Mesodermal cell (in vitro differentiated cells): ENCODE results near the gene HOXB4. TPM values are rescaled to one million over a fixed set of nuclear protein-coding genes. Genes with fewer than 3 reads are reported as not detected.

ENCODE experiments used
- H3K27ac ChIP-seq: 2 replicates; pipeline ENCODE4 v1.7.0; 2013; ENCODE audit warnings: mild to moderate bottlenecking, low read depth, low read length, moderate library complexity; ENCODE audit not compliant: severe bottlenecking
- H3K36me3 ChIP-seq: 2 replicates; pipeline ENCODE4 v1.7.1; 2013; ENCODE audit warnings: mild to moderate bottlenecking, low read length, moderate library complexity; ENCODE audit not compliant: control insufficient read depth, insufficient read depth
- H3K4me1 ChIP-seq: one replicate; pipeline ENCODE4 v1.7.1; 2013; ENCODE audit warnings: mild to moderate bottlenecking, low read length; ENCODE audit not compliant: insufficient read depth, control insufficient read depth, poor library complexity, severe bottlenecking
- H3K4me3 ChIP-seq: 2 replicates; pipeline ENCODE4 v1.7.0; 2013; ENCODE audit warnings: low read length, control low read depth, mild to moderate bottlenecking; ENCODE audit not compliant: insufficient read depth, poor library complexity, severe bottlenecking; ENCODE audit errors: extremely low read depth
- H3K9me3 ChIP-seq: 2 replicates; pipeline ENCODE4 v1.7.1; 2013; ENCODE audit warnings: mild to moderate bottlenecking, low read length, moderate library complexity; ENCODE audit not compliant: control insufficient read depth
- WGBS, 2 experiments: methylation state at CpG; one replicate each; pipeline ENCODE4 v1.1.5; 2013; ENCODE audit warnings: missing lambda C conversion rate in 2 of 2; ENCODE audit not compliant: insufficient coverage in 2 of 2; 5-methylcytosine and 5-hydroxymethylcytosine counted together
- polyA plus RNA-seq, 2 experiments: library from polyadenylated mRNA; stranded (reverse); fragments of 50-300 nt; gene quantifications; one replicate each; pipeline ENCODE4 v1.2.3, GENCODE V29; 2013

HOXB4 gene
- 6.6 TPM for polyA plus RNA-seq (2013, experiment 1 of 2)
- 7.8 TPM for polyA plus RNA-seq (2013, experiment 2 of 2)

GRCh38 chr17:48577946-48578615, at the start of gene HOXB4:
Gene HOXB4, minus strand, starts transcription at chr17:48578350. Its CDS starts 31 bp downstream, at chr17:48578319.
- no peaks in the 10 kb centered on the region for H3K9me3 ChIP-seq
- no peaks in the 10 kb centered on the region for H3K36me3 ChIP-seq
- H3K27ac ChIP-seq: peak within 1 kb of the TSS; percentile 55
- 1 to 2% methylated on average over 9 to 36 of the region's 58 CpGs for WGBS, 2 experiments
- H3K4me1 ChIP-seq: peaks cover 20% of the 10 kb centered on the region
- peak within 1 kb of the TSS; percentile 37 for H3K4me3 ChIP-seq

- Histone ChIP-seq H3K4me1 (peaks cover 5% of the 10 kb centered on the region), H3K36me3 (no peaks in the 10 kb centered on the region), H3K27ac (peak overlapping the region; percentile 51), H3K4me3 (peak overlapping the region; percentile 22), H3K9me3 (no peaks in the 10 kb centered on the region)
- 9 to 11% methylated on average over 3 to 4 of the region's 5 CpGs for WGBS, 2 experiments
Observed at GRCh38 chr17:48627118-48627597, 49.0 kb upstream of the HOXB4 start.

GRCh38 chr17:48626245-48627117, 48.3 kb upstream of the HOXB4 start, which contains the start of gene HOXB9:
Gene HOXB9, minus strand, starts transcription at chr17:48626358. Its CDS starts 89 bp downstream, at chr17:48626269.
- H3K36me3 ChIP-seq: no peaks in the 10 kb centered on the region
- peak within 1 kb of the TSS; percentile 64 for H3K27ac ChIP-seq
- H3K4me3 ChIP-seq: peak within 1 kb of the TSS; percentile 34
- H3K9me3 ChIP-seq: no peaks in the 10 kb centered on the region
- H3K4me1 ChIP-seq: peaks cover 5% of the 10 kb centered on the region
- 0 to 1% methylated on average over 13 to 31 of the region's 50 CpGs for WGBS, 2 experiments

- 0% methylated on average over 55 to 65 of the region's 69 CpGs for WGBS, 2 experiments
- peak overlapping the region; percentile 34 for H3K4me3 ChIP-seq
Observed at GRCh38 chr17:48625495-48626244, 47.5 kb upstream of the HOXB4 start.

GRCh38 chr17:48624544-48625494, 46.7 kb upstream of the HOXB4 start:
- Histone ChIP-seq H3K4me3 (peak overlapping the region; percentile 34), H3K27ac (peak overlapping the region; percentile 64), H3K36me3 (no peaks in the 10 kb centered on the region), H3K9me3 (no peaks in the 10 kb centered on the region), H3K4me1 (peaks cover 5% of the 10 kb centered on the region)
- 0 to 1% methylated on average over 32 to 33 of the region's 66 CpGs for WGBS, 2 experiments

More at GRCh38 chr17:48625495-48626244, 47.5 kb upstream of the HOXB4 start:
- H3K4me1 ChIP-seq: peaks cover 5% of the 10 kb centered on the region
- H3K9me3 ChIP-seq: no peaks in the 10 kb centered on the region
- H3K36me3 ChIP-seq: no peaks in the 10 kb centered on the region
- H3K27ac ChIP-seq: peak overlapping the region; percentile 64

GRCh38 chr17:48624118-48624517, 46.0 kb upstream of the HOXB4 start:
- H3K27ac ChIP-seq: no peak overlapping the region
- no peaks in the 10 kb centered on the region for H3K36me3 ChIP-seq
- H3K4me1 ChIP-seq: peaks cover 5% of the 10 kb centered on the region
- no peaks in the 10 kb centered on the region for H3K9me3 ChIP-seq
- peak overlapping the region; percentile 9 for H3K4me3 ChIP-seq
- 9% methylated on average over 1 of the region's 5 CpGs; no CpG with 5 or more reads in 1 of the 2 experiments for WGBS, 2 experiments

- peak overlapping the region; percentile 9 for H3K4me3 ChIP-seq
Observed at GRCh38 chr17:48623583-48623982, 45.4 kb upstream of the HOXB4 start.

GRCh38 chr17:48622857-48623256, 44.7 kb upstream of the HOXB4 start:
- H3K27ac ChIP-seq: no peak overlapping the region
- 9 to 14% methylated on average over 9 to 11 of the region's 11 CpGs for WGBS, 2 experiments

More at GRCh38 chr17:48623583-48623982, 45.4 kb upstream of the HOXB4 start:
- Histone ChIP-seq H3K27ac (no peak overlapping the region), H3K36me3 (no peaks in the 10 kb centered on the region), H3K9me3 (no peaks in the 10 kb centered on the region), H3K4me1 (peaks cover 10% of the 10 kb centered on the region)
- 8 to 19% methylated on average over 2 to 3 of the region's 4 CpGs for WGBS, 2 experiments

GRCh38 chr17:48621410-48622392, 43.6 kb upstream of the HOXB4 start:
- no peak overlapping the region for H3K27ac ChIP-seq

More at GRCh38 chr17:48622857-48623256, 44.7 kb upstream of the HOXB4 start:
- H3K4me3 ChIP-seq: no peak overlapping the region
- peaks cover 10% of the 10 kb centered on the region for H3K4me1 ChIP-seq
- no peaks in the 10 kb centered on the region for H3K36me3 ChIP-seq
- no peaks in the 10 kb centered on the region for H3K9me3 ChIP-seq

More at GRCh38 chr17:48621410-48622392, 43.6 kb upstream of the HOXB4 start:
- H3K4me3 ChIP-seq: no peak overlapping the region
- peaks cover 10% of the 10 kb centered on the region for H3K4me1 ChIP-seq
- no peaks in the 10 kb centered on the region for H3K9me3 ChIP-seq
- H3K36me3 ChIP-seq: no peaks in the 10 kb centered on the region
- 6 to 8% methylated on average over 34 to 36 of the region's 41 CpGs for WGBS, 2 experiments
